Kidney epithelial cell (primary cell): ENCODE measurements around the gene COL13A1. TPM values are rescaled to one million over a fixed set of nuclear protein-coding genes. Genes with fewer than 3 reads are reported as not detected.

Source experiments
- DNase-seq: peaks from one replicate; pipeline ENCODE4 v3.0.0-alpha.2; 2010; ENCODE audit warnings: low read depth
- H3K27me3 ChIP-seq: 2 replicates; pipeline ENCODE4 v1.6.0; 2011; ENCODE audit warnings: low read length; ENCODE audit not compliant: control insufficient read depth, insufficient read depth
- H3K36me3 ChIP-seq: 2 replicates; pipeline ENCODE4 v1.5.1; 2011; ENCODE audit warnings: low read length; ENCODE audit not compliant: control insufficient read depth, insufficient read depth
- H3K4me3 ChIP-seq: 2 replicates; pipeline ENCODE4 v1.5.1; 2011; ENCODE audit warnings: low read depth, mild to moderate bottlenecking, control low read depth, low read length
- total RNA-seq: library from RNA; depleted of rRNA; stranded (reverse); fragments of >200 nt; gene quantifications from 2 replicates; pipeline ENCODE4 v1.2.3, GENCODE V29; 2015
- TF ChIP-seq, protein P1 (sequence below): IDR thresholded peaks from 2 replicates; pipeline ENCODE4 v1.5.1; 2011; ENCODE audit warnings: mild to moderate bottlenecking, moderate library complexity, low read length, control low read depth, inconsistent platforms; ENCODE audit not compliant: insufficient read depth, poor library complexity, severe bottlenecking

Gene COL13A1
- total RNA-seq, 1 donor from 2014 or later = 1.7 TPM

GRCh38 chr10:69837261-69837660 is 35.6 kb downstream of the COL13A1 start:
- no peak for DNase-seq
- no peaks in the 10 kb centered on the region for H3K36me3 ChIP-seq
- TF ChIP-seq, protein P1, sequence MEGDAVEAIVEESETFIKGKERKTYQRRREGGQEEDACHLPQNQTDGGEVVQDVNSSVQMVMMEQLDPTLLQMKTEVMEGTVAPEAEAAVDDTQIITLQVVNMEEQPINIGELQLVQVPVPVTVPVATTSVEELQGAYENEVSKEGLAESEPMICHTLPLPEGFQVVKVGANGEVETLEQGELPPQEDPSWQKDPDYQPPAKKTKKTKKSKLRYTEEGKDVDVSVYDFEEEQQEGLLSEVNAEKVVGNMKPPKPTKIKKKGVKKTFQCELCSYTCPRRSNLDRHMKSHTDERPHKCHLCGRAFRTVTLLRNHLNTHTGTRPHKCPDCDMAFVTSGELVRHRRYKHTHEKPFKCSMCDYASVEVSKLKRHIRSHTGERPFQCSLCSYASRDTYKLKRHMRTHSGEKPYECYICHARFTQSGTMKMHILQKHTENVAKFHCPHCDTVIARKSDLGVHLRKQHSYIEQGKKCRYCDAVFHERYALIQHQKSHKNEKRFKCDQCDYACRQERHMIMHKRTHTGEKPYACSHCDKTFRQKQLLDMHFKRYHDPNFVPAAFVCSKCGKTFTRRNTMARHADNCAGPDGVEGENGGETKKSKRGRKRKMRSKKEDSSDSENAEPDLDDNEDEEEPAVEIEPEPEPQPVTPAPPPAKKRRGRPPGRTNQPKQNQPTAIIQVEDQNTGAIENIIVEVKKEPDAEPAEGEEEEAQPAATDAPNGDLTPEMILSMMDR = no peak

DNA sequence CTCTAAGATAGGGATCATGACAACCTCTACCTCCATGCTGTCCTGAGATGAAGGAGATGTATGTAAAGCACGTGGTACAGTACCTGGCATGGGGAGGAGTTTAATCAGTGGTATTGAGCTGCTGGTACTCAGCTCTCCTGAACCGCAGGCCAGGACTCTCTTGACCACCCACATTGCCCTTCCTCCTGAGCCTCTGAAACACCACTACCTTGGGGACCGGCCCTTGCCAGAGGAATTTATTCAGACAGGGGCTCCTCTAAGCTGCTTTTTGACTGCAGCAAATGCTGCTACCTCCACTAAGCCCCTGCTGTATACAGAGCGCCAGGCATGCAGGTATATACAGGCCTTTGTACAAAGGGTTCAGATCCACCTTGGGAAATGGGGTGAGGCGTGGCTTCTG is 36.7 kb downstream of the COL13A1 start:
- no peak for DNase-seq
- TF ChIP-seq, protein P1 = no peak
- Histone ChIP-seq H3K36me3 (no peaks in the 10 kb centered on the region), H3K27me3 (no peaks in the 10 kb centered on the region), H3K4me3 (no peak overlapping the region)

More at GRCh38 chr10:69837261-69837660, 35.6 kb downstream of the COL13A1 start:
- no peaks in the 10 kb centered on the region for H3K27me3 ChIP-seq
- H3K4me3 ChIP-seq = no peak overlapping the region

DNA sequence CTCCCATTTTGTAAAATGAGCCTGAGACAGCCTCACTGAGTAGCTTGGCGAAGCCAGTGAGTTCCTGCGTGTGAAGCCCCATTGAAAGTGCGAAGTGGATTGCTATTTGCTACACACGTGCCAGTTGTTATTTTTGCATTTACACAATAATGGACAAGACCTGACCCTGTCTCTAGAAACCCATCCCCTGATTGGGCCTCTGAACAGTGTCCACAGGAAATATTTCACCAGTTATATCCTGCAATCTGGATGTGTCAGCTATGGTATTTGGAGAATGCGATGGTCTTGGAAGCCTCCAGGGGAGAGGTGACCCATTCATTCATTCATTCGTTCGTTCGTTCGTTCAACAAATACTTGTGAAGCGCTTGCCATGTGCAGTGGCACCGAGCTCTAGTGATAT is 37.1 kb downstream of the COL13A1 start:
- TF ChIP-seq, protein P1 = no peak
- no peak overlapping the region for H3K4me3 ChIP-seq
- no peaks in the 10 kb centered on the region for H3K36me3 ChIP-seq
- DNase-seq = no peak
- no peaks in the 10 kb centered on the region for H3K27me3 ChIP-seq

- TF ChIP-seq, protein P1 = no peak
- H3K4me3 ChIP-seq = no peak overlapping the region
- DNase-seq = no peak
- no peaks in the 10 kb centered on the region for H3K27me3 ChIP-seq
- H3K36me3 ChIP-seq = no peaks in the 10 kb centered on the region
Observed at GRCh38 chr10:69839696-69840345, 38.1 kb downstream of the COL13A1 start.

DNA sequence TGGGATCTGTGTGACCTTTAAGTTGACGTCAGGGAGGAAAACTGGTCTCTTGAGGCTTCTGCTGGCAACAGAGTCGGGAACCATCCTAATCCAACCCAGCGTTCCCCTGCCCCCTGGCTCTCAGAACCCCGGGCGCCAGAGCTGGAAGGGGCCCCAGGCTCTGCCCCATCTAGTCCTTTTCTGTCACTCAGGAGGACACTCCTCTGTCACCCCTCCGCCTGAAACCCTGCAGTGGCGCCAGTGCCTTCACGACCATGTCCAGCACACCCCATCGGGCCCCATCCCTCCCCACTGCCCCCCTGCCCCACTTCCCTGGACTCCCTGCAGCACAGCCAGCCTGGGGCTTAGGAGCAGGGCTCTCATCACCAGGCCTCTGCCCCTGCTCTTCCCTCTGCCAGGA is 39.1 kb downstream of the COL13A1 start:
- TF ChIP-seq, protein P1 = no peak
- H3K27me3 ChIP-seq = no peaks in the 10 kb centered on the region
- no peak for DNase-seq
- no peaks in the 10 kb centered on the region for H3K36me3 ChIP-seq
- no peak overlapping the region for H3K4me3 ChIP-seq

DNA sequence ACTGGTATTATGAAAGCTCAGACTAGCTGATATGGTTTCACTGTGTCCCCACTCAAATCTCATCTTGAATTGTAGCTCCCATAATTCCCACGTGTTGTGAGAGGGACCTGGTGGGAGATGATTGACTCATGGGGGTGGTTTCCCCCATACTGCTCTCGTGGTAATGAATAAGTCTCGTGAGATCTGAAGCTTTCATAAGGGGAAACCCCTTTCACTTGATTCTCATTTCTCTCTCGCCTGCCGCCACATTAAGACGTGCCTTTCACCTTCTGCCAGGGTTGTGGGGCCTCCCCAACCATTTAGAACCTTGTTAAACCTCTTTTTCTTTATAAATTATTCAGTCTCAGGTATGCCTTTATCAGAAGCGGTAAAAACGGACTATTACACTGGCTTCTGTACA is 40.3 kb downstream of the COL13A1 start:
- H3K36me3 ChIP-seq = no peaks in the 10 kb centered on the region
- no peak for DNase-seq
- no peaks in the 10 kb centered on the region for H3K27me3 ChIP-seq
- H3K4me3 ChIP-seq = no peak overlapping the region
- TF ChIP-seq, protein P1 = no peak
